H1 (cell line): ENCODE measurements around the gene SLC38A2. TPM values are rescaled to one million over a fixed set of nuclear protein-coding genes. Genes with fewer than 3 reads are reported as not detected.

Experiments used
- ASH2L ChIP-seq: fragments of 200-600, 300-600 bp; sonication (generic); IDR thresholded peaks from one replicate; pipeline ENCODE4 v1.7.1; 2017; ENCODE audit warnings: low read length
- CBX8 ChIP-seq: fragments of 300-800, 300-1000 bp; sonication (generic); IDR thresholded peaks from 2 replicates; pipeline ENCODE4 v1.7.1; 2016; ENCODE audit warnings: low read depth, low read length, borderline replicate concordance
- CEBPB ChIP-seq: IDR thresholded peaks from 2 replicates; pipeline ENCODE4 v1.6.1; 2012; ENCODE audit warnings: low read depth, low read length
- CREB1 ChIP-seq: IDR thresholded peaks from 2 replicates; pipeline ENCODE4 v1.6.1; 2012; ENCODE audit warnings: inconsistent platforms
- EGR1 ChIP-seq: IDR thresholded peaks from 2 replicates; pipeline ENCODE4 v1.6.1; 2011; ENCODE audit warnings: low read depth, low read length, borderline replicate concordance
- EP300 ChIP-seq, 2 experiments: IDR thresholded peaks; 1 replicate in 1 of 2; 2 replicates in 1 of 2; pipeline ENCODE4 v1.6.1; 2011 to 2012; ENCODE audit warnings: low read depth in 2 of 2, low read length in 2 of 2, mild to moderate bottlenecking in 2 of 2, borderline replicate concordance in 1 of 2, inconsistent platforms in 1 of 2, moderate library complexity in 1 of 2
- EZH2 ChIP-seq: fragments of 200-600 bp; sonication (generic); IDR thresholded peaks from 2 replicates; pipeline ENCODE4 v1.7.1; 2012; ENCODE audit warnings: low read depth, mild to moderate bottlenecking, moderate library complexity, low read length, inconsistent platforms; ENCODE audit not compliant: severe bottlenecking
- FOSL1 ChIP-seq: IDR thresholded peaks from 2 replicates; pipeline ENCODE4 v1.6.1; 2011; ENCODE audit warnings: mild to moderate bottlenecking, low read depth, low read length, moderate library complexity; ENCODE audit not compliant: insufficient read depth
- GABPA ChIP-seq: IDR thresholded peaks from 2 replicates; pipeline ENCODE4 v1.6.1; 2011; ENCODE audit warnings: mild to moderate bottlenecking, low read length, moderate library complexity, borderline replicate concordance; ENCODE audit not compliant: insufficient read depth
- GTF2F1 ChIP-seq: IDR thresholded peaks from 2 replicates; pipeline ENCODE4 v1.6.1; 2012; ENCODE audit warnings: low read depth, low read length, improper control_type of control experiment, borderline replicate concordance
- NANOG ChIP-seq: IDR thresholded peaks from 2 replicates; pipeline ENCODE4 v1.6.1; 2011; ENCODE audit warnings: low read length, low read depth, mild to moderate bottlenecking, inconsistent platforms; ENCODE audit not compliant: insufficient read depth, poor library complexity, severe bottlenecking
- PHF8 ChIP-seq: fragments of 200-600 bp; sonication (generic); conservative IDR thresholded peaks from 2 replicates; pipeline ENCODE4 v1.7.1; 2012; ENCODE audit warnings: low read depth, mild to moderate bottlenecking, inconsistent platforms, low read length, moderate library complexity
- POU5F1 ChIP-seq: IDR thresholded peaks from 2 replicates; pipeline ENCODE4 v1.6.1; 2011; ENCODE audit warnings: low read depth, mild to moderate bottlenecking, low read length, moderate library complexity
- RBBP5 ChIP-seq: IDR thresholded peaks from 2 replicates; pipeline ENCODE4 v1.7.1; 2012; ENCODE audit warnings: low read depth, mild to moderate bottlenecking, inconsistent platforms, low read length, moderate library complexity, borderline replicate concordance
- RFX5 ChIP-seq: IDR thresholded peaks from 2 replicates; pipeline ENCODE4 v1.6.1; 2011; ENCODE audit warnings: low read depth, low read length, improper control_type of control experiment, borderline replicate concordance
- RNF2 ChIP-seq: fragments of 200-900, 300-1000 bp; sonication (generic); IDR thresholded peaks from 2 replicates; pipeline ENCODE4 v1.7.1; 2016; ENCODE audit warnings: borderline replicate concordance, low read depth, mild to moderate bottlenecking, antibody characterized with exemption, low read length; ENCODE audit not compliant: poor library complexity, severe bottlenecking; ENCODE audit errors: missing control alignments
- SP1 ChIP-seq: IDR thresholded peaks from 2 replicates; pipeline ENCODE4 v1.6.1; 2011; ENCODE audit warnings: low read depth, low read length
- SP2 ChIP-seq: IDR thresholded peaks from 2 replicates; pipeline ENCODE4 v1.6.1; 2012; ENCODE audit warnings: mild to moderate bottlenecking, low read length, inconsistent platforms
- TBP ChIP-seq: IDR thresholded peaks from 2 replicates; pipeline ENCODE4 v1.6.1; 2011; ENCODE audit warnings: low read depth, low read length, improper control_type of control experiment
- ZNF274 ChIP-seq: IDR thresholded peaks from 2 replicates; pipeline ENCODE4 v1.7.0; 2012; ENCODE audit warnings: low read length, borderline replicate concordance; ENCODE audit errors: extremely low read depth
- polyA plus RNA-seq, 7 experiments: library from polyadenylated mRNA; depleted of rRNA in 3 of 7; stranded (reverse) in 5 of 7; unstranded in 2 of 7; fragments of >200 nt in 5 of 7; fragments of 200-250 nt in 2 of 7; gene quantifications; 1 replicate in 5 of 7; 2 replicates in 1 of 7; 4 replicates in 1 of 7; pipeline versions ENCODE4 v1.2.1 to v1.2.3, GENCODE V29; 2011 to 2013; ENCODE audit warnings: missing spikeins in 2 of 7, mixed read lengths in 2 of 7
- total RNA-seq: library from RNA; stranded (reverse); fragmentation: NEBNext Ultra II Directional; extraction: Animal tissue kit (Norgen Biotek cat#: 25700); gene quantifications from 2 replicates; pipeline ENCODE4 v1.2.1, GENCODE V29; 2021
- TF ChIP-seq, protein P1 (sequence below): IDR thresholded peaks from 2 replicates; pipeline ENCODE4 v1.6.1; 2011; ENCODE audit warnings: low read depth, mild to moderate bottlenecking, low read length; ENCODE audit not compliant: insufficient read depth

SLC38A2 gene
- total and polyA plus RNA-seq, 2 of the 8 experiments (the other 6 are each of a cell fraction or from before 2014, with no cell fraction given) = 163 to 684 TPM

GRCh38 chr12:46372544-46373300, at the start of gene SLC38A2 (continued):
- peak; percentile 76; the same call in 1 of the 2 replicates for TF ChIP-seq SP1
- TF ChIP-seq ASH2L = no peak
- TF ChIP-seq RNF2 = no peak
- TF ChIP-seq TBP = peak; percentile 97
- TF ChIP-seq GTF2F1 = peak; percentile 84
- no peak for TF ChIP-seq EGR1
- no peak for TF ChIP-seq CEBPB
- TF ChIP-seq RFX5 = no peak
- TF ChIP-seq NANOG = no peak
- TF ChIP-seq CREB1 = peak; percentile 81
- no peak for TF ChIP-seq EZH2
- TF ChIP-seq RBBP5 = peak; percentile 14; the same call in 1 of the 2 replicates
- TF ChIP-seq, protein P1, sequence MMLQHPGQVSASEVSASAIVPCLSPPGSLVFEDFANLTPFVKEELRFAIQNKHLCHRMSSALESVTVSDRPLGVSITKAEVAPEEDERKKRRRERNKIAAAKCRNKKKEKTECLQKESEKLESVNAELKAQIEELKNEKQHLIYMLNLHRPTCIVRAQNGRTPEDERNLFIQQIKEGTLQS = no peak
- TF ChIP-seq CBX8 = no peak
- TF ChIP-seq PHF8 = peak; percentile 94
- 0 out of 2 replicates have a peak, but pooled peaks have one; percentile 17 for TF ChIP-seq FOSL1
- TF ChIP-seq POU5F1 = no peak
- no peak for TF ChIP-seq EP300 (IDR thresholded peaks at IDR 0.05; ENCODE audit: borderline replicate concordance in 1 of 2, low read depth in 2 of 2, low read length in 2 of 2)
- no peak for TF ChIP-seq SP2
- TF ChIP-seq ZNF274 = no peak
- TF ChIP-seq GABPA = no peak
